GM19193 (cell line): ENCODE data around the gene ASB3.

Source experiments
- POLR2A ChIP-seq: IDR thresholded peaks from 4 replicates; pipeline ENCODE4 v1.6.1; 2011; ENCODE audit not compliant: insufficient read depth, insufficient read length; ENCODE audit errors: extremely low read depth

The ASB3 gene

GRCh38 chr2:53697686-53698085 is 89.1 kb downstream of the ASB3 start:
- TF ChIP-seq POLR2A = no peak

GRCh38 chr2:53697092-53697491 is 89.7 kb downstream of the ASB3 start:
- no peak for TF ChIP-seq POLR2A

GRCh38 chr2:53695575-53695974 is 91.2 kb downstream of the ASB3 start:
- no peak for TF ChIP-seq POLR2A

- TF ChIP-seq POLR2A = no peak
Measured at GRCh38 chr2:53694096-53694771, 92.5 kb downstream of the ASB3 start.

GRCh38 chr2:53690876-53691275 is 95.9 kb downstream of the ASB3 start:
- no peak for TF ChIP-seq POLR2A

- TF ChIP-seq POLR2A = no peak
Measured at GRCh38 chr2:53672881-53673522, 113.8 kb downstream of the ASB3 start.

GRCh38 chr2:53670331-53670730 is 116.4 kb downstream of the ASB3 start:
- no peak for TF ChIP-seq POLR2A

- TF ChIP-seq POLR2A = no peak
Measured at GRCh38 chr2:53668624-53669026, 118.1 kb downstream of the ASB3 start.

GRCh38 chr2:53660886-53661285 is 125.9 kb downstream of the ASB3 start:
- TF ChIP-seq POLR2A = no peak

- TF ChIP-seq POLR2A = no peak
Measured at GRCh38 chr2:53655256-53655655, 131.5 kb downstream of the ASB3 start.

- TF ChIP-seq POLR2A = no peak
Measured at GRCh38 chr2:53654396-53654795, 132.4 kb downstream of the ASB3 start.

- no peak for TF ChIP-seq POLR2A
Measured at GRCh38 chr2:53652131-53652530, 134.6 kb downstream of the ASB3 start.

GRCh38 chr2:53646788-53647187 is 140.0 kb downstream of the ASB3 start:
- no peak for TF ChIP-seq POLR2A

- no peak for TF ChIP-seq POLR2A
Measured at GRCh38 chr2:53641290-53641689, 145.5 kb downstream of the ASB3 start.

GRCh38 chr2:53640466-53640865 is 146.3 kb downstream of the ASB3 start:
- TF ChIP-seq POLR2A = no peak

GRCh38 chr2:53636596-53636995 is 150.2 kb downstream of the ASB3 start:
- no peak for TF ChIP-seq POLR2A
